GM18951 (cell line): ENCODE data around the gene MMP14.
"Not testable (repeated sequence)": the region's sequence is repeated elsewhere in the genome, so short reads cannot be mapped to it uniquely, and the experiment has no call there.

Source experiments
- POLR2A ChIP-seq: IDR thresholded peaks from 4 replicates; pipeline ENCODE4 v1.6.1; 2011; ENCODE audit warnings: mild to moderate bottlenecking; ENCODE audit not compliant: insufficient read length, insufficient read depth; ENCODE audit errors: extremely low read depth
- in situ Hi-C: fragments of 300-500 bp; cut with MboI; formaldehyde crosslinking; loops from one replicate; pipeline ENCODE4 v1.12.0; 2022; ENCODE audit warnings: low sequenced_read_pairs, mixed read lengths, inconsistent platforms; ENCODE audit not compliant: unreplicated experiment

Gene MMP14

DNA sequence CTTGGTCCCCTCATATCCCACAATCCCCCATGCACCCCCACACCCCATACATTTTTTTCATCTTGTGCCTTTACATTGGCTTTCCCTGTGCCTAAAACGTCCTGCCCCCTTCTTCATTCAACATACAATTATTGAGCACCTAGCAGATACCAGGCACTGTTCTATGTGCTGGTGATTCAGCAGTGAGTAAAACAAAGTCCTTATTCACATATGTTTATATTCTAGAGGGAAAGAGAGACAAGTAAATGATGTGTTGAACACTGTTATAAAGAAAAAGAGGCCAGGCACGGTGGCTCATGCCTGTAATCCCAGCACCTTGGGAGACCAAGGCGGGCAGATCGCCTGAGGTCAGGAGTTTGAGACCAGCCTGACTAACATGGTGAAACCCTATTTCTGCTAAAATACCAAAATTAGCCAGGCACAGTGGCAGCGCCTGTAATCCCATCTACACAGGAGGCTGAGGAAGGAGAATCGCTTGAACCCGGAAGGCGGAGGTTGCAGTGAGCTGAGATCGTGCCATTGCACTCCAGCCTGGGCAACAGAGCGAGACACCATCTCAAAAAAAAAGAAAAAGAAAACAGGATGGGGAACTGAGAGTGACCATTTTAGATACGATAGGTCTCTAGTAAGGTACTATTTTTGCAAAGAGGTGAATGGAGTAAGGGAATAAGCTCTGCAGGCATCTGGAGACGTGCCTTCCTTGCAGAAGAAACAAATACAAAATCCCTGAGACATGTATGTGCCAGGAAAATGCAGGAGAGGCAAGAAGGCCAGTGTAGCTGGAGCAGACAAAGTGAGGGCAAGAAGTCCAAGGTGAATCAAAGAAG, 33.3 kb upstream of the MMP14 start:
- in situ Hi-C loops: no loop called here
- peak; percentile 10 for TF ChIP-seq POLR2A

- in situ Hi-C loops: no loop called here
- peak; percentile 20 for TF ChIP-seq POLR2A
Measured at GRCh38 chr14:22803687-22803974, 32.8 kb upstream of the MMP14 start.

DNA sequence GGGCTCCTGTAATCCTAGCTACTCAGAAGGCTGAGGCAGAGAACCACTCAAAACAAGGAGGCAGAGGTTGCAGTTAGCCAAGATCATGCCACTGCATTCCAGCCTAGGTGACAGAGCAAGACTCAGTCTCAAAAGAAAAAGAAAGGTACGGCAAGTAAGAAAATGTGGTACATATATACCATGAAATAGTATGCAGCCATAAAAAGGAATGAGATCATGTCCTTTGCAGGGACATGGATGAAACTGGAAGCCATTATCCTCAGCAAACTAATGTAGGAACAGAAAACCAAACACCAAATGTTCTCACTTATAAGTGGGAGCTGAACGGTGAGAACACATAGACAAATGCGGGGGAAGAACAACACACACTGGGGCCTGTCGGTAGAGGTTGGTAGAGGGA, 31.1 kb upstream of the MMP14 start:
- in situ Hi-C loops: not testable (repeated sequence)

DNA sequence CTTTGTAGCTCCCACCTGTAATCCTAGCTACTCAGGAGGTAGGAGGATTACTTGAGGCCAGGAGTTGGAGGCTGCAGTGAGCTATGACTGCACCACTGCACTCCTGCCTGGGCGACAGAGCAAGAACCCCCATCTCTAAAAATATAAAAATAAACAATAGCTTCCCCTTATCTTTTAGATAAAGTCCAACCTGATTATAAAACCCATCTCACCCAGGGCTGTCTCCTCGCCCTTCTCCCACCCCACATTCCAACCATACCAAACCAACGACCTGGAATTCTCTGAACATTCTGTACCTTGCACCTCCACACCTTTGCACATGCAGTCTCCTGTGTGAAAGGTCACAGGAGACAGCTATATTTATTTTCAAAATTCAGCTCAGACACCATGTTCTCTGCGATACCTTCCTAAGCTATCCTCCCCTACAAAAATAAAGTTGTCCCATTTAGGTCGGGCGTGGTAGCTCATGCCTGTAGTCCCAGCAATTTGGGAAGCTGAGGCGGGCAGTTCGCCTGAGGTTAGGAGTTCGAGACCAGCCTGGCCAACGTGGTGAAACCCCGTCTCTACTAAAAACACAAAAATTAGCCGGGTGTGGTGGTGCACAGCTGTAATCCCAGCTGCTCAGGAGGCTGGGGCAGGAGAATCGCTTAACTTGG, 28.8 kb upstream of the MMP14 start:
- in situ Hi-C loops: no loop called here
- no peak for TF ChIP-seq POLR2A

- in situ Hi-C loops: no loop called here
- no peak for TF ChIP-seq POLR2A
Measured at GRCh38 chr14:22808388-22809209, 27.8 kb upstream of the MMP14 start.

DNA sequence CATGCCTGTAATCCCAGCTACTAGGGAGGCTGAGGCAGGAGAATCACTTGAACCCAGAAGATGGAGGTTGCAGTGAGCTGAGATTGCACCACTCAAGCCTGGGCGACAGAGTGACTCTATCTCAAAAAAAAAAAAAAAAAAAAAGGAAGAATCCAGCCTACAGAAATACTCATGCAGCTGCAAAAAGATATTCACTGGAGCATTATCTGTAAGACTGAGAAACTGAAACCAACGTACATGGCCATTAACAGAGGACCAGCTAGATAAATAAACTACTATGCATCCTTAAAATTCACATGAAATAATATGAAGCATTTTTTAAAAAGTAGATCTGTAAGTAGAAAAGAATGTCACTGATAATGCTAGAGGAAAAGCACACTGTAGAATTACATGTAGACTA, 24.7 kb upstream of the MMP14 start:
- in situ Hi-C loops: no loop called here
- TF ChIP-seq POLR2A: no peak

DNA sequence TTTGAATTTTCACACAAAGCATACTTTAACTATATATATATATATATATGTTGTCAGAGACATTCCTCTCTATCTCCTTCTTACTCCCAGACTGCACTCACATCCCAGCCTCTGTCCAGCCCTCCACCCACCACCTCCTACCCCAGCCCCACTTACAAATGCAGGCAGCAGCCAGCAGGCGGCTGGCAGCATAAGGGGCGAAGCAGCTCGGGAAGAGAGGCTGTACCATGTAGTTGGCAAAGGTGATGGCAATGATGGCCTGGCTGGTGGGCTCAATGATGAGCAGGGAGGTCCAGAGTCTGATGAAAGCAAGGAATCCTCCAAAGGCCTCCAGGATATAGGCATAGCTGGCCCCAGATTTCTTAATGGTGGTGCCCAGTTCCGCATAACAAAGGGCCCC, 23.6 kb upstream of the MMP14 start:
- in situ Hi-C loops: no loop called here
- TF ChIP-seq POLR2A: no peak

DNA sequence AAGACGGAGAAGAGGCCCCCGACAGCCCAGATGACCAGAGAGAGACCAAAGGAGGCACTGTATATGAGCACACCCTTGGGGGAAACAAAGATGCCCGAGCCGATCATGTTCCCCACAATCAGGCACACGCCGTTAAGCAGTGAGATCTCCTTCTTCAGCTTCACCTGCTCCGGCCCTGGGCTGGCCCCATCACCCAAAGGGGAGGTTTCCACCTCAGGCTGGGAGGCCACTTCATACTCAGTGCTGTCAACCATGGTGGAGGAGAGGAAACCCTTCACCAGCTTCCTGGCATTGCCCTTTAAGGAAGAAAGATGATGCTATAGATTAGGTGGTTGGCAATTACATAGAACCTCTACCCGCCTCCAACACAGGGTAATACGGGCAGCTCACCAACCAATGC, 23.2 kb upstream of the MMP14 start:
- in situ Hi-C loops: no loop called here
- TF ChIP-seq POLR2A: no peak

GRCh38 chr14:22814373-22814772, 22.0 kb upstream of the MMP14 start:
- in situ Hi-C loops: no loop called here
- TF ChIP-seq POLR2A: no peak

- no peak for TF ChIP-seq POLR2A
- in situ Hi-C loops: loop anchor here (5.0 kb wide), 1 partner anchor 38 kb away; no protein-coding TSS in a partner anchor
Measured at GRCh38 chr14:22814941-22815713, 21.3 kb upstream of the MMP14 start, which contains the start of gene SLC7A7. TSS of gene SLC7A7 (minus strand) at chr14:22815435. CDS start at chr14:22813398, 2,037 bp downstream.

GRCh38 chr14:22819151-22819988, 17.0 kb upstream of the MMP14 start:
- TF ChIP-seq POLR2A: peak; percentile 21
- in situ Hi-C loops: loop anchor here (5.0 kb wide), 1 partner anchor 42 kb away; no protein-coding TSS in a partner anchor

DNA sequence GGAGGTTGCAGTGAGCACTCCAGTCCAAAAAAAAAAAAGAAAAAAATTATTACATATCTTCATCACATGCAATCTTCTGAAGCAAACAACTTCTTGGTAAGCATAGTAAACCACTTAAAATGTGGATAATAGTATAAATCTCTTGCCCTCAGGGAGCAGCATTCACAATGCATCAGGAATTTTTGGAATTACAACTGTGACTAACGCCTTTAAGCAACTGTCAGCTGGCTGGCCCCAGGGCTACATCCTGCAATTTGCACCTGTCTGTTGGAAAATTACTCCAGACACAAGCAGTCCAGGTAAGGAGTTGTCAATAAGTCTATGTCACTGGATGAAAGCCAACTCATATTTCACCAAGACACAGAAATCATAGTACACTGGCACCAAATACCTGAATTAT, 15.7 kb upstream of the MMP14 start:
- in situ Hi-C loops: no loop called here
- TF ChIP-seq POLR2A: no peak
